ENCODE data around the gene CATSPERD. TPM values are rescaled to one million over a fixed set of nuclear protein-coding genes. Genes with fewer than 3 reads are reported as not detected.
"Not testable (repeated sequence)": the region's sequence is repeated elsewhere in the genome, so short reads cannot be mapped to it uniquely, and the experiment has no call there.

The CATSPERD gene
- total RNA-seq, 1 donor from 2014 or later, result not detected

DNA sequence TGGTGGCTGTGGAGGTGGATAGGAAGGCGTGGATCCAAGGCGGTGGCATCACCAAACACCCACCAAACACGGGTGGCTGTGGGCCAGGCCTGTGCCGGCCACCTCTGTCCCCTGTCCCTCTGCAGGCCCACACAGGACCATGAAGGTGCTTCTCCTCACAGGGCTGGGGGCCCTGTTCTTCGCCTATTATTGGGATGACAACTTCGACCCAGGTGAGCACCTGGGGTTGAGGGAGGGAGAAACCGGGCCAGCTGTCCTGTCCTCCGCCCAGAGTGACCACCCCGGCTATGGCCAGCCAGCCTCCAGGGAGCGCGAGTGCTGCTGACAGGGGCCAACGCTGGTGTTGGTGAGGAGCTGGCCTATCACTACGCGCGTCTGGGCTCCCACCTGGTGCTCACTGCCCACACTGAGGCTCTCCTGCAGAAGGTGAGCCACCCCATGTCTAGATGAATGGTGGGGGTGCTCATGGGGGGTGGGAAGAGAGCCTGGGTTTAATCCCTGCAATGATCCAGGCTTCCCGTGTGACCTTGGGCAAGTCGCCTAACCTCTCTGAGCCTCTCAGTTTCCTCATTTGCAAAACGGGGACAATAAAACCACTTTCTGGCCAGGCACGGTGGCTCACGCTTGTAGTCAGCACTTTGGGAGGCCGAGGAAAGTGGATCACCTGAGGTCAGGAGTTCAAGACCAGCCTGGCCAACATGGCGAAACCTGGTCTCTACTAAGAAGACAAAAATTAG lies 35.6 kb upstream of the CATSPERD start:
- intact Hi-C loops (cut with micrococcal nuclease), result no loop called here
- no peak for ATAC-seq
- DNase-seq, result peak; percentile 35

DNA sequence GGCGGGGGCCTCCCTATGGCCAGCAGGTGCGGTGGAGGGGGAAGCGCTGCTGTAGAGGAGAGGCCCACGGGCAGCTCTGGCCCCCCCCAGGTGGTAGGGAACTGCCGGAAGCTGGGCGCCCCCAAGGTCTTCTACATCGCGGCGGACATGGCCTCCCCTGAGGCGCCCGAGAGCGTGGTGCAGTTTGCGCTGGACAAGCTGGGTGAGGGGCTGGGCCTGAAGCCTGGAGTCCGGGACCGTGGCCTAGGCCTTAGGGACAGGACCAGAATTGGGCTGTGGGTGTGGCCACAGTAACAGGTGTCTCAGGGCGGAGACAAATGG lies 34.2 kb upstream of the CATSPERD start:
- ATAC-seq (no peak), DNase-seq (no peak)
- intact Hi-C loops (cut with micrococcal nuclease), result no loop called here

DNA sequence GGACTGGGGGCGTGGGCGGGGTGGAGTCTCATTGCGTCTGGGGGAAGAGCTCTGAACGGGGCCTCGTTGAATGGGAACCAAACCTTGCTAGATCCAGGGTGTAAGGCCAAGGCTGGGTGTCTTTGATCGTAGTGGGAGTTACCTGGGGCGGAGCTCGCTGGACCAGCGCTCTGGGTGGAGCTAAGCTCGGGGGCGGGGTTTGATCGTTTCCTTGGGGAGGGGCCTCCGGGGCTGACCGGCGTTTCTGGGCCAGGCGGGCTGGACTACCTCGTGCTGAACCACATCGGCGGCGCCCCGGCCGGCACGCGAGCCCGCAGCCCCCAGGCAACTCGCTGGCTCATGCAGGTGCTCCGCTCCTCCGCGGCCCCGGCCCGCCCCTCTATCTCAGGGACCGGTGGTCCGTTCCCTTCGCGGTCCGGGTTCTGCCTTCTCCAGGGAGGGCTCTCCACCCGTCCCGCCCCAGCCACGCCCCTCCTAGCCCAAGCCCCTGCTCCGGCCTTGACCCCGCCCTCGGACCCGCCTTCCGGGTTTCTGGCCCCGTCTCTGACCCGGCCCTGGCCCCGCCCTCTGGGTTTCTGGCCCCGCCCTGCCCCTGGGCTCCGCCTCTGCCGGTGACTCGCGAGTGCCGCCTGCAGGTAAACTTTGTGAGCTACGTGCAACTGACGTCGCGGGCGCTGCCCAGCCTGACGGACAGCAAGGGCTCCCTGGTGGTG lies 33.6 kb upstream of the CATSPERD start:
- peak; percentile 99 for DNase-seq
- peak; percentile 80 for ATAC-seq
- intact Hi-C loops (cut with micrococcal nuclease), result no loop called here

DNA sequence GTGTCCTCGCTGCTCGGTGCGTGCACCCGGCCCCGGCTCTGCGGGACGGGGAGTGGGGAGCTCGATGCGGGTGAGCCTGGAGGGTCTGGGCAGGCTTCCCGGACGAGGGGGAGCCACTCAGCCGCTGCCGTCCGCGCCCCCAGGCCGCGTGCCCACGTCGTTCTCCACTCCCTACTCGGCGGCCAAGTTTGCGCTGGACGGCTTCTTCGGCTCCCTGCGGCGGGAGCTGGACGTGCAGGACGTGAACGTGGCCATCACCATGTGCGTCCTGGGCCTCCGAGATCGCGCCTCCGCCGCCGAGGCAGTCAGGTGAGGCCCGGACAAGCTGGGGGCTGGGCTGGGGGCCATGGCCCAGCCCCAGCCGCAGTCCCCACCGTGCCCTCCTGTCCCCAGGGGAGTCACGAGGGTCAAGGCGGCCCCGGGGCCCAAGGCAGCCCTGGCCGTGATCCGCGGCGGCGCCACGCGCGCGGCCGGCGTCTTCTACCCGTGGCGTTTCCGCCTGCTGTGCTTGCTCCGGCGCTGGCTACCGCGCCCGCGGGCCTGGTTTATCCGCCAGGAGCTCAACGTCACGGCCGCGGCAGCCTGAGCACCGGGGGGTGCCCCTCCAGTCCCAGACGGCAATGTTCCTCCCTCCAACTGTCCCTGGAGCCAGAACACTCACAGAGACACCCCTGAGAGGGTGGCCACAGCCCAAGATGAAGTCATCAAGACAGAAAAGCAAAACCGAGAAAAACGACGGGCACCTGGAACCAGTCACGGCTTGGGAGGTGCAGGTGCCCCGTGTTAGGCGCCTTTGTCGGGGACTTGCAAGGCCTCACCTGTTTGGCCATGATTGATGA lies 32.9 kb upstream of the CATSPERD start:
- ATAC-seq (no peak), DNase-seq (no peak)
- intact Hi-C loops (cut with micrococcal nuclease), result no loop called here

DNA sequence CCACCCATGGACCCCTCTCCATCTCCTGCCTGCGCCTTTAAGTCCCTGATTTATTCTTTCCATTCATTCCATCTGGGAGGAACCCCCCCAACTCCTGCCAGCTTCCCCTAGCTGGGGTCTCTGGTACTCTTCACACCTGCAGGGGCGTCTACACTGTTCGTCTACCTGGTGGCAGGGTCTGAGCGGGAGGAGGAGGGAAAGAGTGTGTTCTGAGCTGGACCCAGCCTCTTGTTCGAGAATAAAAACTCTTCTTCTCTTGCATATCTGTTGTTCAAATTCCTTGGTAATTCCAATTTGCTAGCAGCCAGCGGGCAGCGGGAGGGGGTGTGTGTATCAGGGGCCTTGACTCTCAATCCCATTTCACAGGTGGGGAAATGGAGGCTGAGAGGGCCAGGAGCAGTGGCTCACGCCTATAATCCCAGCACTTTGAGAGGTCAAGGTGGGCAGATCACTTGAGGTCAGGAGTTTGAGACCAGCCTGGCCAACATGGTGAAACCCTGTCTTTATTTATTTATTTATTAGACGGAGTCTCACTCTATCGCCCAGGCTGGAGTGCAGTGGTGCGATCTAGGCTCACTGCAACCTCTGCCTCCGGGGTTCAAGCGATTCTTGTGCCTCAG lies 32.1 kb upstream of the CATSPERD start:
- not testable (repeated sequence) for ATAC-seq

DNA sequence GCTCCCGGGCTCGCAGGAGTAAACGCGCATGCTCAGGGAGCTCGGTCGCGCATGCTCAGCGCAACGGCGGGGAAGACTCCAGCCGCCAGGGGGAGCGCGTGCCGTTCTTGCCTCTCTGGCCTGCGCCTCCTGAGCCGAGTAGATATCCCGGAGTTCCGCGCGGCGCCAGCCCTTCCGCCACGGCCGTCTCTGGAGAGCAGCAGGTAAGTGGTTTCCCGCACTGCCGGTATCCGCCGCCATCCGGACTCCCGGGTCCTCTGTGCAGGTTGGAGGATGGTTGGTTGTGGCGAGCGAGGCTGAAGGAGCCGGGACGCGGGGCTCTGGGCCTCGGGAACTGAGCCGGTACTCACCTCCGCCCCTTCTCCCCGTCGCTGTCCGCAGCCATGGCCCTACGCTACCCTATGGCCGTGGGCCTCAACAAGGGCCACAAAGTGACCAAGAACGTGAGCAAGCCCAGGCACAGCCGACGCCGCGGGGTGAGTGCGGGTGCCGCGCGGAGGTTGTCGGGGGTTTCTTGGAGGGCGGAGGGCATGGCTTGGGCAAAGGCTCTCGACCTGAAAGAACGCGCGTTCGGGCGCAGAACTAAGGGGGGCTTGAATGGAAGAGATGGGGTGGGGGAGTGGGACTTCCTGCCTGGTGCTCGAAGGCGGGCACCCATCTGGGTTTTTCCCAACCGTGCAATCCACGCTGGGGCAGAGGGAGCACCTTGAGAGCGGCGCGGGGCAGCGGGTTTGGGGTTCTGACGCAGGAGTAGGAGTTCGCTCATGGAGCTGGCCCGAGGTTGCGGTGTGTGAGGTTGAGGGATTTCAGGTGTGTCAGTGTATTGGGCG lies 30.1 kb upstream of the CATSPERD start, which contains the start of gene RPL36:
Gene RPL36 (plus strand): TSS at position 171 of the 830 bp plus-strand sequence. CDS start 213 bp downstream, at position 384.
- ATAC-seq, result peak; percentile 76
- intact Hi-C loops (cut with micrococcal nuclease), result no loop called here
- peak; percentile 99 for DNase-seq

More for the DNA sequence above, 32.1 kb upstream of the CATSPERD start:
- DNase-seq, result peak; percentile 26
- intact Hi-C loops (cut with micrococcal nuclease), result not testable (repeated sequence)

DNA sequence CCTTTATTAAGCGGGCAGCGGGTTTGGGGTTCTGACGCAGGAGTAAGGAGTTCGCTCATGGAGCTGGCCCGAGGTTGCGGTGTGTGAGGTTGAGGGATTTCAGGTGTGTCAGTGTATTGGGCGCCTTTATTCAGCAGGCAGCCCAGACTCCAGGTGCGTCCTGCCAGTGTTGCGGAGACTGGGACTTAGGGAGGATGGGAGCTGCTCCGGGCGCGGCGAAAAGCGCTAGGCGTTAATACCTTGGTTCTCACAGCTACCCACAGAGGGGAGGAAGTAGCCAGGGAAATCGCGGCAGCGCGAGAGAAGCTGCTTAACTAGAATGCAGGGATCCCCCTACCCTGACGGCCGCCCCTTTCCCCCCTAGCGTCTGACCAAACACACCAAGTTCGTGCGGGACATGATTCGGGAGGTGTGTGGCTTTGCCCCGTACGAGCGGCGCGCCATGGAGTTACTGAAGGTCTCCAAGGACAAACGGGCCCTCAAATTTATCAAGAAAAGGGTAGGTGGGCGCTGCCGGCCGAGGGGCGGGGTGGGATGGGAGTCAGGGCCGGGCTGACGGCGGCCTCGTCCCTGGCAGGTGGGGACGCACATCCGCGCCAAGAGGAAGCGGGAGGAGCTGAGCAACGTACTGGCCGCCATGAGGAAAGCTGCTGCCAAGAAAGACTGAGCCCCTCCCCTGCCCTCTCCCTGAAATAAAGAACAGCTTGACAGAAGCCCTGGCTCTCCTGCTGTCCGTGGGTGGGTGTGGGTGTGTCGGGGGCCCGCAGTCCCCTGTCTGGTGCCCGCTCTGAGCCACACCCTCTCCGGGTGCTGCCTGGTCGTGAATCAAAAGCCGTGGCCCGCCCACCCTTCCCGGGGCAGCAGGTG lies 29.2 kb upstream of the CATSPERD start:
- DNase-seq (peak; percentile 84), ATAC-seq (peak; percentile 32)
- intact Hi-C loops (cut with micrococcal nuclease), result no loop called here

DNA sequence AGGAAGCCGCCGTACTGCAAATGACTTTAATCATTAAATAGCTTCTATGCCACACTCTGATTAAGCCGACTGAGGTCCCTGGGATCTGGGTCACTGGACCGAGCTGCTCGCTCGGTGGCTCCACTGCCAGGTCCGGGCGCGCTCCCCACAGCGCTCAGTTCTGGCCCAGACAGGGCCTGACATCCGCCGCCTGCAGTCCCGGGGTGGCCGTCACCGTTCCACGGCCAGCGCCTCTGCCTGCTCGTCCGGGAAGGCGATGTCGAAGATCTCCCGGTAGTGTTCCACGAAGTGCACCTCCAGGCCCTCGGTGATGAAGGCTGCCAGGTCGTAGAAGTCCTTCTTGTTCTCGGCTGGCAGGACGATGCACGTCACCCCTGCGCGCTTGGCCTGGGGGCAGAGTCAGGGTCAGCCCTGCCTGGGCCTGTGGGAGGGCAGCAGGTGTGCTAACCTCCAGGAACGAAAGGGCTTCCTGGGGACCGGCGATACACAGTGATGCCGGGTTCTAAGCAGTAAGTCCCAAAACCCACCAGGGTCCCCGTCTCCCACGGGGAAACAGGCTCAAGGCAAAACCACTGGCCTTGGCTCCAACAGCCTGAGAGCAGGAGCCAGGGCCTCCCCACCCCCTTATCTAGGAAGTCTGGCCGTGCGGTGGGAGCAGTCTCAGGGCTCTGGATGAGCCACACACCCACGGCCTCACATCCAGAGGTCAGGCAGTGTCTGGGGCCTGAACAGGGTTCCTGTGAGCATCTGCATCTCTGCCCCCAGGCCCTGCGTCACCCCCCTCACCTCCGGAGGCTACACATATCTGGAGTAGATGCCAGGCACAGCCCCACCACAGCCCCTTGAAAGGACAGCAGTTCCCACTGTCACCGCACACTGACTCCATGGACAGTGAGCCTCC lies 28.4 kb upstream of the CATSPERD start:
- intact Hi-C loops (cut with micrococcal nuclease), result no loop called here
- DNase-seq (no peak), ATAC-seq (no peak)

DNA sequence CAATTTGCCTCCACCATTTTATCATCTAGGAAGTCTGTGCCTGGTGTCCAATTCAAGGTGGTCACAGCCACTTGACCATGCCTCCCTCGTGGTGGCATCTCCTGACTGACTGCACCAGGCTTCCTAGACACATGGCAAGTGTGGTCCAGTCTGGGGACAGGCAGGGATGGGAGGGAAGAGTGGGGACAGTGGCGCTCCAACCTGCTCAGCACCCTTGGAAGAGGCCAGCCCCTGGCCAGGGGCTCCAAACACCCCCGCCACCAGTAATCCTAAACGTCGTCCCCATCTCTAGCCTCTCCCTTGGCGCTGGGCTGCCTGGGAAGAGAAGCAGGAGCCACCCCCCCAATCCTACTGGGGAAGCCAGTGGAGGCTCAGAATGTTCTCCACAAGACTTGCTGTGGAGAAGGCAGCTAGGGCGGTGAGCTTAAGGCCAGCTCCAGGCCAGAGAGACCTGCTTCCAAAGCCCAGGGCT lies 27.7 kb upstream of the CATSPERD start:
- intact Hi-C loops (cut with micrococcal nuclease), result no loop called here
- ATAC-seq, result no peak
- DNase-seq, result no peak

DNA sequence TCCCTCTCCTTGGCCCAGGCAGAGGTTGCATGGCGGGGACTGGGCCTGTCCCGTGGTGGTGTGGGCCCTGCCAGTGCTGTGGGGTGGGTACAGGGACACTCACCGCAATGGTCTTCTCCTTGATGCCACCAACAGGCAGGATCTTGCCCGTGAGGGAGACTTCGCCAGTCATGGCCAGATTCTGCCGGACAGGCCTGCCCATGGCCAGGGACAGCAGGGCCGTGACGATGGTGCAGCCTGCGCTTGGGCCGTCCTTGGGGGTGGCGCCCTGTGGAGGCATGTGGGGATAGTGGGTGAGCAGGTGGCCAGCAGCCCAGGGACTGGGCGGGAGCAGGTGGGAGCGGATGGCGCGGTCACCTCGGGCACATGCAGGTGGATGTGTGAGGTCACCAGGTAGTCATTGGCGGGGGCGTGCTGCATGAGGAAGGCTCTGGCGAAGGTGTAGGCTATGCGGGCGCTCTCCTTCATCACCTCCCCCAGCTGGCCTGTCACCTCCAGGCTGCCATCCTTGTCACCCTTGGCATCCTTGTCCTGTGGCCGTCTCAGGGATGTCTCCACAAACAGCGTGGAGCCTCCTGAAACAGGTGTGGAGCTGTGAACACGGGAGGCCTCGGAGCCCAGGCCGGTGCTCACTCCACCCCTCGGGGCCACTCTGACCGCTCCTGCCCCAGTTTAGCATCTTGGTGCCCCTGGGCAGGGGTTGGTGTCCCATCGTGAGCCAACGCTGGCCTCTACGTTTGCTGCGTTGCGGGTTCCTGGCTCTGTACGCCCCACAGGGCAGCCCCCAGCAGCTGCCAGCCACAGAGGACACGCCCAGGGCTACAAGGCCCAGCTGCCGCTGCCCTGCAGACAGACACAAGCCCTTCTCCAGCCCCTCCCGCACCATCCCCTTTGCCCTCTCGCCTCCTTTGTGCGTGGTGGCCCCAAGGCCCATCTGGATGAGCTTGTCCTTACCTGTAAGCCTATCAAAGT lies 27.0 kb upstream of the CATSPERD start:
- DNase-seq (peak; percentile 30), ATAC-seq (no peak)
- intact Hi-C loops (cut with micrococcal nuclease), result no loop called here

DNA sequence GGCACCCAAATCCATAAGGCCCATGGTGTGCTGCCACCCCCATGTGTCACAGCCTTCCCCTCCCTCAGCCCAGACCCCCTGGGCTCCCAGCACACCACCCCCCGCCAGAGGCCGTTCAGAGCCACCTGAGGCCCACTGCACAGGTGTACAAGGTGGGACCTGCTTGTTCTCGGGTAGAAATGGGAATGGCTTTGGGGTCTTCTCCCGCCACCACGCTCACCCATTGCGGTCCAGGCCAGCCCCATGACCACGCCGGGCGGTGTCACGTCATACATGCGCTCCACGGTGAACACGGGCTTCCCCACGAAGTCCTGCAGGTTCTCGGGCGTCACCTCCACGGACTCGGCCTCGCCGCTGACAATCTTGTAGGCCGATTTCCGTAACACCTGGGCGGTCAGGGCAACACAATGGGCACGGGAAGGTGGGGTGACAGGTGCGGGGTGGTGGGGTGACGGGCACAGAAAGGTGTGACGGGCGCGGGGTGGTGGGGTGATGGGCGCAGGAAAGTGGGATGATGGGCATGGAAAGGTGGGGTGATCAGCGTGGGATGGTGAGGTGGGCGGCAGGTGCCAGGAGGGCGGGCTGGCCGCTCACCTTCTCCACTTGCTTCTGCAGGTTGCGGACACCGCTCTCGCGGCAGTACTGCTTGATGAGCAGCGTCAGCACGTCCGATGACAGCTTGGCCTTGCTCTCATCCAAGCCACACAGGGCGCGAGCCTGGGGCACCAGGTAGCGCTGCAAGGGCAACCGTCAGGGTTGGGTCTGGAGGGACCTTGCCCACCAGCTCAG lies 26.1 kb upstream of the CATSPERD start:
- intact Hi-C loops (cut with micrococcal nuclease), result no loop called here
- ATAC-seq, result no peak
- no peak for DNase-seq

DNA sequence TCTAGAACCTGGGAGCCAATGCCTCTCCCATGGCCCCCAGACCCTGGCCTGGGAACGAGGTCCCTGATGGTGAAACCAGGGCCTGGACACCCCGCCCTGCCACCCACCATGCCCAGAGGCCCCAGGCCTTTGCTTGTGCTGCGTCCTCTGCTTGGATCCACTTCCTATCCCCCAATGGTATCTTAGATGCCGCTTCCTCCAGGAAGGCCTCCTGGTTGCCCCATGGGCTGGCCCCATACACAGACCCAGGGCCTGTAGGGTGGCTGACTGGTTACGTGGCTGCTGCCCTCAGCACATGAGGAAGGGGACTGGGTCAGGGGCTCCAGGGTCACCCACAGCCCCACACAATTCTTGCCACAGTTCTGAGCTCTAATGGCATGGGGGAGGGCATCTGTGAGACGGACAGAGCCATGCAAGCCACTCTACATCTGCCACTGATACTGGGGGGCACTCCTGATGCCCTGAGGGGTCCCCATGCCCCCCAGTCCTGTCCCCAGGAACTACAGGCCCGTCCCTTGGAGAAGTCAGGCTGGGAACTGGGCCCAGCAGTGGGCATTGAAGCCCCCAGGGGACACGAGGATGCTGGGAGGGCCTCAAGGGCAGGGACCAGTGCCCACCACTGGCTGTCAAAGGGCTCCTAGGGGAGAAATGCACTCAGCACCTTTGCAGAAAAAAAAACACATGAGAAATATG lies 25.3 kb upstream of the CATSPERD start:
- DNase-seq, result no peak
- ATAC-seq, result no peak
- intact Hi-C loops (cut with micrococcal nuclease), result no loop called here

DNA sequence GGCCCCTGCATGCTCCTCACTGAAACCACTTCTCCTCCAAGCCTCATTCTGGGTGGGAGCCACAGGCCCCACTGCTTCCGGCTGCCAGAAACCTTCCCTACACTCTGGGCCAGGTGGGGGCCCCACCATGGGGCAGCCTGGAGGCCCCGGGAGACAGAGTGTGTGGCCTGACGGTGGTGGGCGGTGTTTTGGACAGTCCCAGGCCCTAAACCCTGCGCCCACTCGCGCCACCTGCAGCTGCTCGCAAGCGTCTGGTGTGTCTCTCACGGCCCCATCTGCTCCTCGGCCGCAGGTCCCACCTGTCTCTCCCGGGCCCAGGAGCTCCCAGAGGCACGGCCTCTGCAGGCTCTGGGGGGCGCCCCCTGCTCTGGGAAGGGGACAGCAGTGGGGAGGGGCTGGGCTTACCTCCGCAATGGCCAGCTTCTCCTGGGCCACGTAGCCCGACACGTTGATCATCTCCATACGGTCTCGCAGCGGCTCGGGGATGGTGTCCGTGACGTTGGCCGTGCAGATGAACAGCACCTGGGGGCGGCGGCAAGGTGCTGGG lies 24.7 kb upstream of the CATSPERD start:
- intact Hi-C loops (cut with micrococcal nuclease), result no loop called here
- ATAC-seq (no peak), DNase-seq (no peak)

All from left ventricle myocardium superior (tissue), 1 donor.